ENCODE results near the gene GRIP2. TPM values are rescaled to one million over a fixed set of nuclear protein-coding genes. Genes with fewer than 3 reads are reported as not detected.
A peak's percentile ranks its signal among the peaks of the same experiment; 100 is the strongest.

GRIP2 gene
- total and polyA plus RNA-seq, 9 of the 15 experiments (the other 6 are each of a cell fraction or from before 2014, with no cell fraction given), result 0.01 TPM; not detected in 7

DNA sequence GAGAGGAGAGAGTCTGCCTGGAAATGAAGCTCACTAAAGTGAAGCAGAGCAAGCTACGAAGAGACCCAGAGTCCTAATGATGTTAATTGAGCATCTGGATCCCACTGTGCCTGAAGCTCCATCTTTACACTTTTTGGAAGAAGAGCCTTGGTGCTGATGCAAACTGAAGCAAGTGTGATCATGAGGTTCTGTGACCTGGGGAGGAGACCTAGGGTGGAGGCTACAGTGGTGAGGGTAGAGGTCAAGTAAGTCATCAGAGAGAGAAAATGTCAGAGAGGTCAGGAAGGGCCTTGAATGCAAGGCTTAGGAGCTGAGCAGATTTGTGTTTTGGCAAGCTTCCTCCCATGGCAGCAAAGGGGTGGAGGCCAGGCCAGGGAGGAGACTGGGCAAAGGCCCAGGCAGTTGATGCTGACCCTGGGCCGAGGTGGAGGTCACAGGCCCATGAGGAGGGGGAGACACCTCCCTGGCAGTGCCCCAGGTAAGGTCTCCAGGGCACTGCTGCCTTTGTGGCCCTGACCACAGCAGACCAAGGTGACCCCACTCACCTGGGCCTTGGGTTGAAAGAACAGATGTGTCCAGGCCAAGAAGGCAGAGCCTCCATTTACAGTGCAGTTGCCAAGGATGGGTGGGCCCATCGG is 1.6 kb downstream of the GRIP2 start (continued):
- TF ChIP-seq, protein P1, sequence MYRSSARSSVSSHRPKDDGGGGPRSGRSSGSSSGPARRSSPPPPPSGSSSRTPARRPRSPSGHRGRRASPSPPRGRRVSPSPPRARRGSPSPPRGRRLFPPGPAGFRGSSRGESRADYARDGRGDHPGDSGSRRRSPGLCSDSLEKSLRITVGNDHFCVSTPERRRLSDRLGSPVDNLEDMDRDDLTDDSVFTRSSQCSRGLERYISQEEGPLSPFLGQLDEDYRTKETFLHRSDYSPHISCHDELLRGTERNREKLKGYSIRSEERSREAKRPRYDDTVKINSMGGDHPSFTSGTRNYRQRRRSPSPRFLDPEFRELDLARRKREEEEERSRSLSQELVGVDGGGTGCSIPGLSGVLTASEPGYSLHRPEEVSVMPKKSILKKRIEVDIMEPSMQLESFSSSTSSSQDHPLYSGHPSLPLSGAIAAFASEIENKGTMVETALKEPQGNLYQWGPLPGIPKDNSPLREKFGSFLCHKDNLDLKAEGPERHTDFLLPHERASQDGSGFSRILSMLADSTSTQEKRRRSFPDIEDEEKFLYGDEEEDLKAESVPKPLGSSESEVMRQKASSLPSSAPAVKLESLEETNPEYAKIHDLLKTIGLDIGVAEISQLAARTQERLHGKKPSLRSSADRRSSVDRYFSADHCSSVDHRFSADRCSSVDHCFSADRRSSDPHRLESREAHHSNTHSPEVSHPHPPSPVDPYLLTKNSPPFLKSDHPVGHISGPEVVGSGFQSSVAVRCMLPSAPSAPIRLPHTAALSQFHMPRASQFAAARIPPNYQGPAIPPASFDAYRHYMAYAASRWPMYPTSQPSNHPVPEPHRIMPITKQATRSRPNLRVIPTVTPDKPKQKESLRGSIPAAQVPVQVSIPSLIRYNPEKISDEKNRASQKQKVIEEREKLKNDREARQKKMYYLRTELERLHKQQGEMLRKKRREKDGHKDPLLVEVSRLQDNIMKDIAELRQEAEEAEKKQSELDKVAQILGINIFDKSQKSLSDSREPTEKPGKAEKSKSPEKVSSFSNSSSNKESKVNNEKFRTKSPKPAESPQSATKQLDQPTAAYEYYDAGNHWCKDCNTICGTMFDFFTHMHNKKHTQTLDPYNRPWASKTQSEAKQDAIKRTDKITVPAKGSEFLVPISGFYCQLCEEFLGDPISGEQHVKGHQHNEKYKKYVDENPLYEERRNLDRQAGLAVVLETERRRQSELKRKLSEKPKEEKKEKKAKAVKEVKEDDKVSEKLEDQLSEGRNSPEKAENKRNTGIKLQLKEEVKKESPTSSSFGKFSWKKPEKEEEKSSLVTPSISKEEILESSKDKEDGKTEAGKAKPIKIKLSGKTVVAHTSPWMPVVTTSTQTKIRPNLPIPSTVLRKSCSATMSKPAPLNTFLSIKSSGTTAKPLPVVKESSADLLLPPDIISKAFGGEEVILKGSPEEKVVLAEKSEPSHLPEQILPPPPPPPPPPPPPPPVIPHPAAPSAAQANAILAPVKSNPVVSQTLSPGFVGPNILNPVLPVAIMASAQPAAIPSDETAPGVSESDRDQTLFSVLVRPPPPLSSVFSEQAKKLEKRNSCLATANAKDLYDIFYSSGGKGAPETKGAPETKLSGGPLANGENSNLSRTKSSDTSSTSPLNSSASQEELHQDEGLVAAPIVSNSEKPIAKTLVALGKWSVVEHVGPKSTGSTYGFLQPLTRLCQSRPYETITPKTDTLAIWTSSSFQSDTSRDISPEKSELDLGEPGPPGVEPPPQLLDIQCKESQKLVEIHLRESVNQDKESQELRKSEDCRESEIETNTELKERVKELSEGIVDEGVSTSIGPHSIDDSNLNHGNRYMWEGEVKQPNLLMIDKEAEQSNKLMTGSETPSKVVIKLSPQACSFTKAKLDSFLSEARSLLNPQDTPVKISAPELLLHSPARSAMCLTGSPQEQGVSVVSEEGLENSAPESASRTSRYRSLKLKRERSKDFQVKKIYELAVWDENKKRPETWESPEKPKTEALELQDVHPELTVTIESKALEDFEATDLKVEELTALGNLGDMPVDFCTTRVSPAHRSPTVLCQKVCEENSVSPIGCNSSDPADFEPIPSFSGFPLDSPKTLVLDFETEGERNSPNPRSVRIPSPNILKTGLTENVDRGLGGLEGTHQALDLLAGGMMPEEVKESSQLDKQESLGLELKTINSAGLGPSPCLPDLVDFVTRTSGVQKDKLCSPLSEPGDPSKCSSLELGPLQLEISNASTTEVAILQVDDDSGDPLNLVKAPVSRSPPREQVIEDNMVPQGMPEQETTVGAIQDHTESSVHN (IDR thresholded peaks at IDR 0.05; ENCODE audit: borderline replicate concordance in 1 of 2, low read depth in 1 of 2), result no peak
- TF ChIP-seq ZNF354B (CRISPR knock-in tag; IDR thresholded peaks at IDR 0.05) (no peak), TRIM24 (IDR thresholded peaks at IDR 0.05) (0 out of 4 replicates have a peak, but pooled peaks of 1 of the 2 experiments have one; percentile 37), NR2C2 (CRISPR knock-in tag; IDR thresholded peaks at IDR 0.05) (no peak), NR2C2 (tag; IDR thresholded peaks at IDR 0.05) (peak; percentile 65), CEBPG (CRISPR knock-in tag; IDR thresholded peaks at IDR 0.05) (peak; percentile 75), CEBPG (tag; conservative IDR thresholded peaks at IDR 0.05 in 1 of 2, IDR thresholded peaks at IDR 0.05 in 1 of 2) (peak in 1 of 2 experiments; percentile 58; a peak in 1 of 4 replicates), HNRNPL (IDR thresholded peaks at IDR 0.05; ENCODE audit: low read depth, low read length) (no peak), ZNF707 (CRISPR knock-in tag; conservative IDR thresholded peaks at IDR 0.05) (no peak)
- TF ChIP-seq, protein P2, sequence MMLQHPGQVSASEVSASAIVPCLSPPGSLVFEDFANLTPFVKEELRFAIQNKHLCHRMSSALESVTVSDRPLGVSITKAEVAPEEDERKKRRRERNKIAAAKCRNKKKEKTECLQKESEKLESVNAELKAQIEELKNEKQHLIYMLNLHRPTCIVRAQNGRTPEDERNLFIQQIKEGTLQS (IDR thresholded peaks at IDR 0.05), result peak; percentile 37; the same call in 1 of the 2 replicates
- TF ChIP-seq, protein P2 (CRISPR knock-in tag; conservative IDR thresholded peaks at IDR 0.05), result no peak

Data from K562 (cell line).